Liver (tissue), 3 donors: ENCODE data around the gene PPP6R2.

ENCODE experiments used
- ATF3 ChIP-seq: IDR thresholded peaks from 2 replicates; pipeline ENCODE4 v1.6.1; 2016; ENCODE audit warnings: antibody characterized with exemption
- CTCF ChIP-seq: fragments of 150-350 bp; IDR thresholded peaks from 2 replicates; pipeline ENCODE4 v1.5.1; 2017; ENCODE audit warnings: improper control_type of control experiment, low read depth, low read length; ENCODE audit not compliant: missing input control
- EGR1 ChIP-seq, 2 donors: IDR thresholded peaks; 2 replicates each; pipeline ENCODE4 v1.6.1; 2016 to 2018; ENCODE audit warnings: antibody characterized with exemption in 2 of 2, low read depth in 2 of 2
- FOXA1 ChIP-seq: IDR thresholded peaks from 2 replicates; pipeline ENCODE4 v1.6.1; 2016; ENCODE audit warnings: antibody characterized with exemption
- GABPA ChIP-seq, 2 donors: IDR thresholded peaks in 1 of 2; conservative IDR thresholded peaks in 1 of 2; 2 replicates each; pipeline ENCODE4 v1.6.1; 2016; ENCODE audit warnings: antibody characterized with exemption in 2 of 2, mild to moderate bottlenecking in 1 of 2, moderate library complexity in 1 of 2
- JUND ChIP-seq, 2 donors: IDR thresholded peaks; 2 replicates each; pipeline ENCODE4 v1.6.1; 2016; ENCODE audit warnings: antibody characterized with exemption in 2 of 2
- MAX ChIP-seq: IDR thresholded peaks from 2 replicates; pipeline ENCODE4 v1.6.1; 2016; ENCODE audit warnings: antibody characterized with exemption
- RAD21 ChIP-seq, 2 donors: IDR thresholded peaks; 2 replicates each; pipeline ENCODE4 v1.6.1; 2016; ENCODE audit warnings: antibody characterized with exemption in 2 of 2, mild to moderate bottlenecking in 2 of 2
- REST ChIP-seq: IDR thresholded peaks from 2 replicates; pipeline ENCODE4 v1.6.1; 2016; ENCODE audit warnings: antibody characterized with exemption, mild to moderate bottlenecking
- RXRA ChIP-seq, 2 donors: IDR thresholded peaks; 2 replicates each; pipeline ENCODE4 v1.6.1; 2017 to 2018; ENCODE audit warnings: antibody characterized with exemption in 2 of 2, mild to moderate bottlenecking in 1 of 2
- SP1 ChIP-seq: IDR thresholded peaks from 2 replicates; pipeline ENCODE4 v1.6.1; 2018; ENCODE audit warnings: antibody characterized with exemption, mild to moderate bottlenecking
- TAF1 ChIP-seq: conservative IDR thresholded peaks from 2 replicates; pipeline ENCODE4 v1.6.1; 2016; ENCODE audit warnings: antibody characterized with exemption, mild to moderate bottlenecking
- donor health status: healthy.
- donor health status: healthy.

- TF ChIP-seq CTCF (no peak), REST (no peak), TAF1 (no peak), GABPA (IDR thresholded peaks at IDR 0.05 in 1 of 2, conservative IDR thresholded peaks at IDR 0.05 in 1 of 2) (no peak), FOXA1 (no peak), EGR1 (IDR thresholded peaks at IDR 0.05; ENCODE audit: low read depth in 2 of 2) (no peak), RXRA (IDR thresholded peaks at IDR 0.05) (no peak), MAX (no peak), SP1 (no peak), ATF3 (no peak), RAD21 (IDR thresholded peaks at IDR 0.05) (no peak), JUND (IDR thresholded peaks at IDR 0.05) (no peak)
These were observed 2.9 kb upstream of the PPP6R2 start for GRCh38 chr22:50339945-50340879.
